ENCODE measurements around the gene WNT9A. TPM values are rescaled to one million over a fixed set of nuclear protein-coding genes. Genes with fewer than 3 reads are reported as not detected.

The WNT9A gene
- total RNA-seq, 1 experiment from 2014 or later, result 22.2 TPM

- no TSS peak for BruUV-seq (replicated peaks)
- intact Hi-C loops (cut with micrococcal nuclease), result no loop called here
- CTCF ChIA-PET, result no interaction called here
- POLR2A ChIA-PET (ENCODE audit: unreplicated experiment), result no interaction called here
- Histone ChIP-seq H3K9ac (ENCODE audit: low read length) (no peak overlapping the region), H2AFZ (ENCODE audit: low read length) (no peak overlapping the region), H3K4me1 (ENCODE audit: insufficient read depth, low read length) (no peaks in the 10 kb centered on the region; the same call in 1 of the 2 replicates), H3F3A (ENCODE audit: low read length, unreplicated experiment) (no peaks in the 10 kb centered on the region), H3K27me3 (ENCODE audit: low read length) (no peaks in the 10 kb centered on the region), H4K20me1 (ENCODE audit: low read length) (peaks cover 5% of the 10 kb centered on the region; the same call in 1 of the 2 replicates), H3K4me3 (ENCODE audit: low read length) (no peak overlapping the region), H3K4me2 (ENCODE audit: low read length) (no peak overlapping the region), H3K27ac (ENCODE audit: low read length) (no peak overlapping the region), H3K9me2 (replicated peaks; ENCODE audit: low read length) (no peaks in the 10 kb centered on the region), H3K79me2 (ENCODE audit: low read length) (peaks cover 34% of the 10 kb centered on the region), H3K9me3 (ENCODE audit: low read length) (no peaks in the 10 kb centered on the region), H3K36me3 (ENCODE audit: low read depth, low read length) (peaks cover 7% of the 10 kb centered on the region; the same call in 1 of the 2 replicates)
- ATAC-seq, result no peak
- DNase-seq, result no peak
- TF ChIP-seq EZH2 (IDR thresholded peaks at IDR 0.05; ENCODE audit: low read length, unreplicated experiment), result no peak
These were observed 23.4 kb downstream of the WNT9A start for GRCh38 chr1:227924168-227924832.

- Histone ChIP-seq H3K27me3 (ENCODE audit: low read length) (no peaks in the 10 kb centered on the region), H2AFZ (ENCODE audit: low read length) (no peak overlapping the region), H3K4me1 (ENCODE audit: insufficient read depth, low read length) (no peaks in the 10 kb centered on the region; the same call in 1 of the 2 replicates), H3F3A (ENCODE audit: low read length, unreplicated experiment) (no peaks in the 10 kb centered on the region), H3K79me2 (ENCODE audit: low read length) (peaks cover 27% of the 10 kb centered on the region), H3K4me2 (ENCODE audit: low read length) (no peak overlapping the region), H3K27ac (ENCODE audit: low read length) (no peak overlapping the region), H3K4me3 (ENCODE audit: low read length) (no peak overlapping the region), H3K9me2 (replicated peaks; ENCODE audit: low read length) (no peaks in the 10 kb centered on the region), H3K36me3 (ENCODE audit: low read depth, low read length) (peaks cover 7% of the 10 kb centered on the region; the same call in 1 of the 2 replicates), H3K9me3 (ENCODE audit: low read length) (no peaks in the 10 kb centered on the region), H4K20me1 (ENCODE audit: low read length) (peaks cover 5% of the 10 kb centered on the region; the same call in 1 of the 2 replicates), H3K9ac (ENCODE audit: low read length) (no peak overlapping the region)
- intact Hi-C loops (cut with micrococcal nuclease), result no loop called here
- BruUV-seq (replicated peaks), result no TSS peak
- TF ChIP-seq EZH2 (IDR thresholded peaks at IDR 0.05; ENCODE audit: low read length, unreplicated experiment) (no peak), CTCF (conservative IDR thresholded peaks at IDR 0.05; ENCODE audit: low read depth, low read length) (no peak), EZH2phosphoT487 (IDR thresholded peaks at IDR 0.05; ENCODE audit: borderline replicate concordance, low read length) (no peak)
- DNase-seq (no peak), ATAC-seq (no peak)
- ChIA-PET POLR2A (ENCODE audit: unreplicated experiment) (no interaction called here), CTCF (no interaction called here)
These were observed 24.2 kb downstream of the WNT9A start for GRCh38 chr1:227923353-227924167.

GRCh38 chr1:227922501-227923352 is 25.0 kb downstream of the WNT9A start:
- Histone ChIP-seq H3K9me3 (ENCODE audit: low read length) (no peaks in the 10 kb centered on the region), H3K9me2 (replicated peaks; ENCODE audit: low read length) (no peaks in the 10 kb centered on the region), H4K20me1 (ENCODE audit: low read length) (peaks cover 5% of the 10 kb centered on the region; the same call in 1 of the 2 replicates), H3K4me2 (ENCODE audit: low read length) (no peak overlapping the region), H3K36me3 (ENCODE audit: low read depth, low read length) (peaks cover 7% of the 10 kb centered on the region; the same call in 1 of the 2 replicates), H3K4me3 (ENCODE audit: low read length) (no peak overlapping the region), H3K27me3 (ENCODE audit: low read length) (no peaks in the 10 kb centered on the region), H3K79me2 (ENCODE audit: low read length) (peaks cover 23% of the 10 kb centered on the region), H2AFZ (ENCODE audit: low read length) (no peak overlapping the region), H3K27ac (ENCODE audit: low read length) (no peak overlapping the region), H3F3A (ENCODE audit: low read length, unreplicated experiment) (no peaks in the 10 kb centered on the region), H3K9ac (ENCODE audit: low read length) (no peak overlapping the region), H3K4me1 (ENCODE audit: insufficient read depth, low read length) (no peaks in the 10 kb centered on the region; the same call in 1 of the 2 replicates)
- no peak for ATAC-seq
- intact Hi-C loops (cut with micrococcal nuclease), result no loop called here
- DNase-seq, result no peak
- CTCF ChIA-PET, result no interaction called here
- POLR2A ChIA-PET (ENCODE audit: unreplicated experiment), result no interaction called here
- TF ChIP-seq CTCF (conservative IDR thresholded peaks at IDR 0.05; ENCODE audit: low read depth, low read length) (no peak), EZH2 (IDR thresholded peaks at IDR 0.05; ENCODE audit: low read length, unreplicated experiment) (no peak), EZH2phosphoT487 (IDR thresholded peaks at IDR 0.05; ENCODE audit: borderline replicate concordance, low read length) (no peak)
- no TSS peak for BruUV-seq (replicated peaks)

All from PC-3 (cell line).